Measurements from ENCODE around the gene MEX3C. TPM values are rescaled to one million over a fixed set of nuclear protein-coding genes. Genes with fewer than 3 reads are reported as not detected.

MEX3C gene
- total RNA-seq, 4 donors from 2014 or later, result 21.1 to 46.5 (median 29.3) TPM

- no peak for TF ChIP-seq CTCF (IDR thresholded peaks at IDR 0.05)
- DNase-seq (ENCODE audit: low spot score) (no peak), ATAC-seq (ENCODE audit: low FRiP score) (no peak)
Measured at GRCh38 chr18:51168960-51169662, 28.4 kb downstream of the MEX3C start.

GRCh38 chr18:51168026-51168742, 29.3 kb downstream of the MEX3C start:
- no peak for TF ChIP-seq CTCF (IDR thresholded peaks at IDR 0.05)
- DNase-seq (ENCODE audit: low spot score), result no peak

GRCh38 chr18:51165296-51165695, 32.2 kb downstream of the MEX3C start:
- TF ChIP-seq CTCF (IDR thresholded peaks at IDR 0.05), result no peak
- DNase-seq (ENCODE audit: low spot score) (no peak), ATAC-seq (ENCODE audit: low FRiP score) (no peak)

More at GRCh38 chr18:51168026-51168742, 29.3 kb downstream of the MEX3C start:
- no peak for ATAC-seq (ENCODE audit: low FRiP score)

GRCh38 chr18:51164761-51165281, 32.7 kb downstream of the MEX3C start:
- ATAC-seq (ENCODE audit: low FRiP score) (no peak), DNase-seq (ENCODE audit: low spot score) (no peak)
- TF ChIP-seq CTCF (IDR thresholded peaks at IDR 0.05), result no peak

GRCh38 chr18:51164342-51164741, 33.1 kb downstream of the MEX3C start:
- DNase-seq (ENCODE audit: low spot score), result no peak
- TF ChIP-seq CTCF (IDR thresholded peaks at IDR 0.05), result no peak

GRCh38 chr18:51163543-51163942, 33.9 kb downstream of the MEX3C start:
- ATAC-seq (ENCODE audit: low FRiP score) (no peak), DNase-seq (ENCODE audit: low spot score) (no peak)
- TF ChIP-seq CTCF (IDR thresholded peaks at IDR 0.05), result no peak

More at GRCh38 chr18:51164342-51164741, 33.1 kb downstream of the MEX3C start:
- no peak for ATAC-seq (ENCODE audit: low FRiP score)

Measured in omental fat pad (tissue), 4 donors.